Ishikawa (cell line): ENCODE results near the gene CDS1.

Experiments
- CEBPB ChIP-seq: IDR thresholded peaks from 2 replicates; pipeline ENCODE4 v1.6.1; 2012
- CREB1 ChIP-seq: IDR thresholded peaks from 2 replicates; pipeline ENCODE4 v1.6.1; 2012; ENCODE audit warnings: low read depth
- EGR1 ChIP-seq: IDR thresholded peaks from 2 replicates; pipeline ENCODE4 v1.6.1; 2012
- EP300 ChIP-seq: IDR thresholded peaks from 2 replicates; pipeline ENCODE4 v1.6.1; 2012; ENCODE audit warnings: borderline replicate concordance
- FOXM1 ChIP-seq: IDR thresholded peaks from 2 replicates; pipeline ENCODE4 v1.6.1; 2012; ENCODE audit warnings: low read depth, borderline replicate concordance
- NFIC ChIP-seq: IDR thresholded peaks from 2 replicates; pipeline ENCODE4 v1.6.1; 2012
- RAD21 ChIP-seq: IDR thresholded peaks from 2 replicates; pipeline ENCODE4 v1.6.1; 2012; ENCODE audit warnings: low read depth
- TAF1 ChIP-seq: IDR thresholded peaks from 2 replicates; pipeline ENCODE4 v1.6.1; 2012; ENCODE audit warnings: low read depth, mild to moderate bottlenecking
- TCF12 ChIP-seq: IDR thresholded peaks from 2 replicates; pipeline ENCODE4 v1.6.1; 2012; ENCODE audit warnings: low read depth
- TEAD4 ChIP-seq: IDR thresholded peaks from 2 replicates; pipeline ENCODE4 v1.6.1; 2012
- YY1 ChIP-seq: IDR thresholded peaks from 2 replicates; pipeline ENCODE4 v1.6.1; 2012; ENCODE audit warnings: low read depth
- ZBTB7A ChIP-seq: IDR thresholded peaks from 2 replicates; pipeline ENCODE4 v1.6.1; 2012; ENCODE audit warnings: low read depth
- TF ChIP-seq, protein P1 (sequence below): IDR thresholded peaks from 2 replicates; pipeline ENCODE4 v1.6.1; 2012
- TF ChIP-seq, protein P2 (sequence below): IDR thresholded peaks from 2 replicates; pipeline ENCODE4 v1.6.1; 2012; ENCODE audit warnings: low read depth, mild to moderate bottlenecking
- TF ChIP-seq, protein P3 (sequence below): IDR thresholded peaks from 2 replicates; pipeline ENCODE4 v1.6.1; 2012

CDS1 gene

DNA sequence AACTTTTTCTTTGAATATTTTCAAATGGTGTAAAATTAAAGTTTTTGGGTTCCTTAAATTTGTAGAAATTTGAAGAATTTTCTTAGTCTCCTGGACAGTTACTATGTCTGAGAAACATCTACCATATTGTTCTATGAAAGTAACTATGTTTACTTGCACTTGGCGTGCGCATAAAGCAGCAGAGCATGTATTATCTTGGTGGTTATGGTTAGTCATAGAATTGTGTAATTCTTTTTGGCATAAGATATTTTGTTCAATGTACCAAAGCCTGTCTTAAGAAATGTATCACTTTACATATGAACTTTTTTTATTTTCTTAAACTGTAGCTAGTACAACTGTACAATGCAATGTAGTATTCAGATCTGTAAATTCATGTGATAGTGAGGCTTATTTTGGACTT is 49.2 kb downstream of the CDS1 start:
- no peak for TF ChIP-seq CEBPB
- no peak for TF ChIP-seq NFIC
- TF ChIP-seq, protein P1, sequence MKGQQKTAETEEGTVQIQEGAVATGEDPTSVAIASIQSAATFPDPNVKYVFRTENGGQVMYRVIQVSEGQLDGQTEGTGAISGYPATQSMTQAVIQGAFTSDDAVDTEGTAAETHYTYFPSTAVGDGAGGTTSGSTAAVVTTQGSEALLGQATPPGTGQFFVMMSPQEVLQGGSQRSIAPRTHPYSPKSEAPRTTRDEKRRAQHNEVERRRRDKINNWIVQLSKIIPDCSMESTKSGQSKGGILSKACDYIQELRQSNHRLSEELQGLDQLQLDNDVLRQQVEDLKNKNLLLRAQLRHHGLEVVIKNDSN, result no peak
- TF ChIP-seq TAF1, result no peak
- TF ChIP-seq EP300, result no peak
- TF ChIP-seq CREB1, result no peak
- TF ChIP-seq ZBTB7A, result no peak
- TF ChIP-seq TEAD4, result no peak
- TF ChIP-seq YY1, result no peak
- no peak for TF ChIP-seq EGR1
- TF ChIP-seq, protein P2, sequence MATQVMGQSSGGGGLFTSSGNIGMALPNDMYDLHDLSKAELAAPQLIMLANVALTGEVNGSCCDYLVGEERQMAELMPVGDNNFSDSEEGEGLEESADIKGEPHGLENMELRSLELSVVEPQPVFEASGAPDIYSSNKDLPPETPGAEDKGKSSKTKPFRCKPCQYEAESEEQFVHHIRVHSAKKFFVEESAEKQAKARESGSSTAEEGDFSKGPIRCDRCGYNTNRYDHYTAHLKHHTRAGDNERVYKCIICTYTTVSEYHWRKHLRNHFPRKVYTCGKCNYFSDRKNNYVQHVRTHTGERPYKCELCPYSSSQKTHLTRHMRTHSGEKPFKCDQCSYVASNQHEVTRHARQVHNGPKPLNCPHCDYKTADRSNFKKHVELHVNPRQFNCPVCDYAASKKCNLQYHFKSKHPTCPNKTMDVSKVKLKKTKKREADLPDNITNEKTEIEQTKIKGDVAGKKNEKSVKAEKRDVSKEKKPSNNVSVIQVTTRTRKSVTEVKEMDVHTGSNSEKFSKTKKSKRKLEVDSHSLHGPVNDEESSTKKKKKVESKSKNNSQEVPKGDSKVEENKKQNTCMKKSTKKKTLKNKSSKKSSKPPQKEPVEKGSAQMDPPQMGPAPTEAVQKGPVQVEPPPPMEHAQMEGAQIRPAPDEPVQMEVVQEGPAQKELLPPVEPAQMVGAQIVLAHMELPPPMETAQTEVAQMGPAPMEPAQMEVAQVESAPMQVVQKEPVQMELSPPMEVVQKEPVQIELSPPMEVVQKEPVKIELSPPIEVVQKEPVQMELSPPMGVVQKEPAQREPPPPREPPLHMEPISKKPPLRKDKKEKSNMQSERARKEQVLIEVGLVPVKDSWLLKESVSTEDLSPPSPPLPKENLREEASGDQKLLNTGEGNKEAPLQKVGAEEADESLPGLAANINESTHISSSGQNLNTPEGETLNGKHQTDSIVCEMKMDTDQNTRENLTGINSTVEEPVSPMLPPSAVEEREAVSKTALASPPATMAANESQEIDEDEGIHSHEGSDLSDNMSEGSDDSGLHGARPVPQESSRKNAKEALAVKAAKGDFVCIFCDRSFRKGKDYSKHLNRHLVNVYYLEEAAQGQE, result no peak

DNA sequence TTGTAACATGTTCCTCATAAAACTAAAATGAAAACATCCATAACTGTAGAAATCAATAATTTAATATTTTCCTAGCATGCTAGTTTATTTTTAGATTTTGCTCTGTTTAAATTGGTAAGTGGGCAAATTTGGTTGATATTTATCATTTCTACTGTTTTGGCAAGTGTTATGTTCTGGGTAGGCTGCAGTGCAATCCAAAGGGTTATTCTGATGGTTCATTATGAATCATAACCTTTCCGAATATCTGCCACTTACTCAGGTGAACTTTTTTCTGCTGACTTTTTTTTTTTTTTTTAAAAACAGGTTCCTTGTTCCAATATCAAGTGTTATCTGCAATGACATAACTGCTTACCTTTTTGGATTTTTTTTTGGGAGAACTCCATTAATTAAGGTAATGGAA is 52.0 kb downstream of the CDS1 start:
- TF ChIP-seq, protein P3, sequence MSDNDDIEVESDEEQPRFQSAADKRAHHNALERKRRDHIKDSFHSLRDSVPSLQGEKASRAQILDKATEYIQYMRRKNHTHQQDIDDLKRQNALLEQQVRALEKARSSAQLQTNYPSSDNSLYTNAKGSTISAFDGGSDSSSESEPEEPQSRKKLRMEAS, result no peak
- TF ChIP-seq EGR1 (no peak), TAF1 (no peak), CEBPB (no peak), EP300 (no peak), NFIC (no peak), RAD21 (no peak), CREB1 (no peak), TCF12 (no peak), ZBTB7A (no peak)
- TF ChIP-seq, protein P2, result no peak

DNA sequence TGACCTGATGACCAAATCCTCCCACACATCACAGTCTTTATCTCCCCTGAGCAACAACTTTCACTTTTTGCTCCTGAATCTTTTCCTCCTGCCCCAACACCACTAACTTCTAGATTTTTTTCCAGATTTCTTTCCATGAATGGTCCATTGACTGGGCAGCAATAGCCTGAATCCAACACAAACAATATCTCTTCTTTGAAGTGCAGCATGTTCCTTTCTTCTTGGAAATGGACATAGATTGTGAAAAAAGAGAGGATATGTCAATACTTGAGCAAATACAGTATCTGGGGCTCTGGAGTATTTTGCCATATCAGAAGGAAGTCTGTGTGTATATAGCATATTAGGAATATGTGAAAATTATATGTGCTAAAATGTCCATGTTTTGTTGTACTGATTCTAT is 55.2 kb downstream of the CDS1 start:
- TF ChIP-seq EP300, result no peak
- TF ChIP-seq CREB1, result no peak
- TF ChIP-seq ZBTB7A, result no peak
- TF ChIP-seq, protein P2, result no peak
- no peak for TF ChIP-seq TEAD4
- no peak for TF ChIP-seq NFIC
- TF ChIP-seq, protein P1, result no peak
- TF ChIP-seq, protein P3, result no peak
- TF ChIP-seq TAF1, result no peak
- TF ChIP-seq CEBPB, result no peak
- TF ChIP-seq YY1, result no peak
- TF ChIP-seq TCF12, result no peak
- no peak for TF ChIP-seq EGR1
- no peak for TF ChIP-seq FOXM1
- no peak for TF ChIP-seq RAD21

DNA sequence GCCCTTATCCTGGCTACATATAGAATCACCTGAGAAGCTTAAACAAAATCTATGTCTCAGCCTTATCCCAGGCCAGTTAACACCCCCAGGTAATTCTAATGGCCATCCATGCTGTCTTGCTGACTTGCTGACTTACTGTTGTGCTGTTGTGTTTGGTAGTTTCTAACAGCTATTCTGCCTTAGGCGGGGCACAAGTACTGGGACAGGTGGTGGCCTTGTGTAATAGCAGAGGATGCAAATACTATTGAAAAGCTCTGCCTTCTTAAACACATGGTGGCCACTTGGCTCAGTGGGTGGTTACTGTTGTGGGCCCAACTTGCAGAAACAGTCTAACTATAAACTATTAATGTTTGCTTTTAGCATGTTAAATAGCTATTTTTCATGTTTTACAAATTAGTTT is 56.2 kb downstream of the CDS1 start:
- TF ChIP-seq RAD21, result no peak
- TF ChIP-seq CREB1, result no peak
- no peak for TF ChIP-seq FOXM1
- TF ChIP-seq EP300, result no peak
- no peak for TF ChIP-seq EGR1
- TF ChIP-seq, protein P3, result no peak
- TF ChIP-seq, protein P1, result no peak
- no peak for TF ChIP-seq TCF12
- TF ChIP-seq, protein P2, result no peak
- no peak for TF ChIP-seq TAF1
- TF ChIP-seq CEBPB, result no peak
